Stomach (tissue), 4 donors: Measurements from ENCODE around the gene CEACAM16.
"Not testable (repeated sequence)": the region's sequence is repeated elsewhere in the genome, so short reads cannot be mapped to it uniquely, and the experiment has no call there.

Source experiments
- EP300 ChIP-seq: sonication (generic); formaldehyde crosslinking; IDR thresholded peaks from one replicate; pipeline ENCODE4 v1.6.1; 2017; ENCODE audit warnings: antibody characterized with exemption
- POLR2AphosphoS5 ChIP-seq, 3 donors: sonication (generic); formaldehyde crosslinking; IDR thresholded peaks; one replicate each; pipeline ENCODE4 v1.6.1; 2016; ENCODE audit warnings: antibody characterized with exemption in 3 of 3
- TF ChIP-seq, protein P1 (sequence below), 7 experiments: fragments of 450-650 bp in 4 of 7; fragments of 200-600 bp in 3 of 7; sonication (generic) in 3 of 7; IDR thresholded peaks; one replicate each; pipeline ENCODE4 v1.5.1; 2016 to 2019; ENCODE audit warnings: antibody characterized with exemption in 7 of 7, control low read depth in 2 of 7, mild to moderate bottlenecking in 1 of 7

DNA sequence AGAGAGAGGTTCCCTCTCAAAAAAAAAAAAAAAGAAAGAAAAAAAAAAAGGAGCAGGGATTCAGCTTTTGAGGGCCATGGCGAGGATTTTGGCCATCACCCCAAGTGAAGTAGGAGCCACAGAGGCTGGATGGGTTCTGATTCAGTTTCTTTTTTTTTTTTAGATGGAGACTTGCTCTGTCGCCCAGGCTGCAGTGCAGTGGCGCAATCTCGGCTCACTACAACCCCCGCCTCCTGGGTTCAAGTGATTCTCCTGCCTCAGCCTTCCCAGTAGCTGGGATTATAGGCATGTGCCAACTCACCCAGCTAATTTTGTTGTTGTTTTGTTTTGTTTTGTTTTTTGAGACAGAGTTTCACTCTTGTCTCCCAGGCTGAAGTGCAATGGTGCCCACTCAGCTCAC, 22.4 kb downstream of the CEACAM16 start:
- TF ChIP-seq, protein P1, sequence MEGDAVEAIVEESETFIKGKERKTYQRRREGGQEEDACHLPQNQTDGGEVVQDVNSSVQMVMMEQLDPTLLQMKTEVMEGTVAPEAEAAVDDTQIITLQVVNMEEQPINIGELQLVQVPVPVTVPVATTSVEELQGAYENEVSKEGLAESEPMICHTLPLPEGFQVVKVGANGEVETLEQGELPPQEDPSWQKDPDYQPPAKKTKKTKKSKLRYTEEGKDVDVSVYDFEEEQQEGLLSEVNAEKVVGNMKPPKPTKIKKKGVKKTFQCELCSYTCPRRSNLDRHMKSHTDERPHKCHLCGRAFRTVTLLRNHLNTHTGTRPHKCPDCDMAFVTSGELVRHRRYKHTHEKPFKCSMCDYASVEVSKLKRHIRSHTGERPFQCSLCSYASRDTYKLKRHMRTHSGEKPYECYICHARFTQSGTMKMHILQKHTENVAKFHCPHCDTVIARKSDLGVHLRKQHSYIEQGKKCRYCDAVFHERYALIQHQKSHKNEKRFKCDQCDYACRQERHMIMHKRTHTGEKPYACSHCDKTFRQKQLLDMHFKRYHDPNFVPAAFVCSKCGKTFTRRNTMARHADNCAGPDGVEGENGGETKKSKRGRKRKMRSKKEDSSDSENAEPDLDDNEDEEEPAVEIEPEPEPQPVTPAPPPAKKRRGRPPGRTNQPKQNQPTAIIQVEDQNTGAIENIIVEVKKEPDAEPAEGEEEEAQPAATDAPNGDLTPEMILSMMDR (IDR thresholded peaks at IDR 0.05): not testable (repeated sequence)
- TF ChIP-seq EP300; POLR2AphosphoS5 (IDR thresholded peaks at IDR 0.05): not testable (repeated sequence)
